ENCODE measurements around the gene TICRR. TPM values are rescaled to one million over a fixed set of nuclear protein-coding genes. Genes with fewer than 3 reads are reported as not detected.

TICRR gene
- total and polyA plus RNA-seq, 4 donors, result under 0.01 to 7.3 (median 0.15) TPM

GRCh38 chr15:89675606-89676005, 100.3 kb downstream of the TICRR start:
- DNase-seq (ENCODE audit: low spot score), result no peak
- H3K4me3 ChIP-seq (ENCODE audit: low read depth in 1 of 3, low read length in 3 of 3), result no peak overlapping the region
- H3K36me3 ChIP-seq (ENCODE audit: control insufficient read depth in 4 of 4, insufficient read depth in 3 of 4, low read depth in 1 of 4, low read length in 3 of 4), result peaks cover 0 to 2% (median 0%) of the 10 kb centered on the region in 4 donors
- no peak overlapping the region for H3K27ac ChIP-seq (ENCODE audit: low read depth in 1 of 2, low read length in 2 of 2)
- H3K9me3 ChIP-seq (ENCODE audit: control insufficient read depth in 4 of 4, low read length in 3 of 4), result no peaks in the 10 kb centered on the region
- WGBS, result 78% methylated on average over 6 of the region's 6 CpGs
- H3K27me3 ChIP-seq (ENCODE audit: control insufficient read depth in 4 of 4, insufficient read depth in 4 of 4, low read length in 3 of 4), result no peaks in the 10 kb centered on the region
- H3K9ac ChIP-seq (ENCODE audit: low read depth in 1 of 2, low read length in 2 of 2), result no peak overlapping the region
- TF ChIP-seq TAF1 (conservative IDR thresholded peaks at IDR 0.05), result no peak
- no peak for TF ChIP-seq FOXA2 (IDR thresholded peaks at IDR 0.05)
- no peak for TF ChIP-seq HNF4A (conservative IDR thresholded peaks at IDR 0.05)
- TF ChIP-seq RAD21 (IDR thresholded peaks at IDR 0.05), result no peak
- no peak for TF ChIP-seq RXRA (IDR thresholded peaks at IDR 0.05)
- no peak for TF ChIP-seq CTCF (IDR thresholded peaks at IDR 0.05; ENCODE audit: low read depth, low read length, missing input control)
- TF ChIP-seq YY1 (IDR thresholded peaks at IDR 0.05), result no peak
- no peak for TF ChIP-seq SP1 (IDR thresholded peaks at IDR 0.05)
- no peak for TF ChIP-seq REST (IDR thresholded peaks at IDR 0.05)
- no peak for TF ChIP-seq FOXA1 (IDR thresholded peaks at IDR 0.05)
- no peak for TF ChIP-seq JUND (IDR thresholded peaks at IDR 0.05)
- TF ChIP-seq, protein P1, sequence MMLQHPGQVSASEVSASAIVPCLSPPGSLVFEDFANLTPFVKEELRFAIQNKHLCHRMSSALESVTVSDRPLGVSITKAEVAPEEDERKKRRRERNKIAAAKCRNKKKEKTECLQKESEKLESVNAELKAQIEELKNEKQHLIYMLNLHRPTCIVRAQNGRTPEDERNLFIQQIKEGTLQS (IDR thresholded peaks at IDR 0.05), result no peak
- no peak for TF ChIP-seq HNF4G (IDR thresholded peaks at IDR 0.05)
- no peak for TF ChIP-seq NR2F2 (IDR thresholded peaks at IDR 0.05)
- TF ChIP-seq ZBTB33 (IDR thresholded peaks at IDR 0.05), result no peak
- TF ChIP-seq GABPA (IDR thresholded peaks at IDR 0.05 in 1 of 2, conservative IDR thresholded peaks at IDR 0.05 in 1 of 2), result no peak
- TF ChIP-seq EGR1 (IDR thresholded peaks at IDR 0.05; ENCODE audit: low read depth in 2 of 2), result no peak
- no peak for TF ChIP-seq MAX (IDR thresholded peaks at IDR 0.05)
- peaks cover 0 to 50% (median 36%) of the 10 kb centered on the region in 4 donors for H3K4me1 ChIP-seq (ENCODE audit: control insufficient read depth in 4 of 4, insufficient read depth in 4 of 4, low read length in 3 of 4)

Measured in liver (tissue), 9 donors.